GM12801 (cell line): Measurements from ENCODE around the gene CDH20.

Source experiments
- CTCF ChIP-seq: IDR thresholded peaks from one replicate; pipeline ENCODE4 v1.5.1; 2011; ENCODE audit warnings: control low read depth; ENCODE audit not compliant: insufficient read length; ENCODE audit errors: extremely low read depth

The CDH20 gene

GRCh38 chr18:61556862-61557261 lies 223.6 kb downstream of the CDH20 start:
- TF ChIP-seq CTCF = no peak

- TF ChIP-seq CTCF = no peak
These were observed 236.1 kb downstream of the CDH20 start for GRCh38 chr18:61569176-61569892.

GRCh38 chr18:61570070-61570469 lies 236.8 kb downstream of the CDH20 start:
- TF ChIP-seq CTCF = no peak

- TF ChIP-seq CTCF = no peak
These were observed 238.9 kb downstream of the CDH20 start for GRCh38 chr18:61572084-61572655.

- TF ChIP-seq CTCF = no peak
These were observed 239.6 kb downstream of the CDH20 start for GRCh38 chr18:61572871-61573270.

- TF ChIP-seq CTCF = no peak
These were observed 241.4 kb downstream of the CDH20 start for GRCh38 chr18:61574665-61575064.

- TF ChIP-seq CTCF = no peak
These were observed 242.2 kb downstream of the CDH20 start for GRCh38 chr18:61575419-61575818.
